ENCODE results near the gene ATP6V0D1.

- TF ChIP-seq SMC3 (IDR thresholded peaks at IDR 0.05; ENCODE audit: low read depth, low read length) (no peak), POLR2A (IDR thresholded peaks at IDR 0.05; ENCODE audit: low read depth, low read length) (no peak), CHD1 (IDR thresholded peaks at IDR 0.05; ENCODE audit: low read depth, low read length) (no peak)
Observed at GRCh38 chr16:67528222-67528869, 47.4 kb upstream of the ATP6V0D1 start, which contains the start of gene RIPOR1.
